Liver (tissue), 9 donors: ENCODE results near the gene GGN. TPM values are rescaled to one million over a fixed set of nuclear protein-coding genes. Genes with fewer than 3 reads are reported as not detected.

Source experiments
- DNase-seq: peaks from one replicate; pipeline ENCODE4 v3.0.0-alpha.2; 2017; ENCODE audit warnings: low spot score
- H3K27ac ChIP-seq, 2 donors: one replicate each; pipeline ENCODE4 v1.7.0; 2013; ENCODE audit warnings: inconsistent platforms in 2 of 2, low read length in 2 of 2, control low read depth in 1 of 2, low read depth in 1 of 2, mild to moderate bottlenecking in 1 of 2
- H3K27me3 ChIP-seq, 4 donors: one replicate each; pipeline versions ENCODE4 v1.6.1 to v1.7.0; 2013; ENCODE audit warnings: low read length in 3 of 4, inconsistent platforms in 1 of 4, mild to moderate bottlenecking in 1 of 4, moderate library complexity in 1 of 4; ENCODE audit not compliant: control insufficient read depth in 4 of 4, insufficient read depth in 4 of 4
- H3K36me3 ChIP-seq, 4 donors: one replicate each; pipeline versions ENCODE4 v1.6.1 to v1.7.0; 2013; ENCODE audit warnings: low read length in 3 of 4, mild to moderate bottlenecking in 3 of 4, low read depth in 1 of 4, moderate library complexity in 1 of 4; ENCODE audit not compliant: control insufficient read depth in 4 of 4, insufficient read depth in 3 of 4
- H3K4me1 ChIP-seq, 4 donors: one replicate each; pipeline versions ENCODE4 v1.6.1 to v1.7.0; 2013; ENCODE audit warnings: low read length in 3 of 4, mild to moderate bottlenecking in 3 of 4, moderate library complexity in 1 of 4; ENCODE audit not compliant: control insufficient read depth in 4 of 4, insufficient read depth in 4 of 4
- H3K4me3 ChIP-seq, 3 donors: one replicate each; pipeline versions ENCODE4 v1.6.1 to v1.7.0; 2013; ENCODE audit warnings: low read length in 3 of 3, control low read depth in 1 of 3, low read depth in 1 of 3, mild to moderate bottlenecking in 1 of 3
- H3K9ac ChIP-seq, 2 donors: one replicate each; pipeline ENCODE4 v1.7.0; 2013; ENCODE audit warnings: low read length in 2 of 2, mild to moderate bottlenecking in 2 of 2, moderate library complexity in 2 of 2, control low read depth in 1 of 2, low read depth in 1 of 2
- H3K9me3 ChIP-seq, 4 donors: one replicate each; pipeline versions ENCODE4 v1.6.1 to v1.7.0; 2013; ENCODE audit warnings: low read length in 3 of 4; ENCODE audit not compliant: control insufficient read depth in 4 of 4
- ATF3 ChIP-seq: IDR thresholded peaks from 2 replicates; pipeline ENCODE4 v1.6.1; 2016; ENCODE audit warnings: antibody characterized with exemption
- CTCF ChIP-seq: fragments of 150-350 bp; IDR thresholded peaks from 2 replicates; pipeline ENCODE4 v1.5.1; 2017; ENCODE audit warnings: improper control_type of control experiment, low read depth, low read length; ENCODE audit not compliant: missing input control
- EGR1 ChIP-seq, 2 donors: IDR thresholded peaks; 2 replicates each; pipeline ENCODE4 v1.6.1; 2016 to 2018; ENCODE audit warnings: antibody characterized with exemption in 2 of 2, low read depth in 2 of 2
- FOXA1 ChIP-seq: IDR thresholded peaks from 2 replicates; pipeline ENCODE4 v1.6.1; 2016; ENCODE audit warnings: antibody characterized with exemption
- GABPA ChIP-seq, 2 donors: IDR thresholded peaks in 1 of 2; conservative IDR thresholded peaks in 1 of 2; 2 replicates each; pipeline ENCODE4 v1.6.1; 2016; ENCODE audit warnings: antibody characterized with exemption in 2 of 2, mild to moderate bottlenecking in 1 of 2, moderate library complexity in 1 of 2
- HNF4A ChIP-seq, 2 donors: conservative IDR thresholded peaks; 2 replicates each; pipeline ENCODE4 v1.6.1; 2016; ENCODE audit warnings: antibody characterized with exemption in 2 of 2, mild to moderate bottlenecking in 2 of 2
- HNF4G ChIP-seq: IDR thresholded peaks from 2 replicates; pipeline ENCODE4 v1.6.1; 2016; ENCODE audit warnings: antibody characterized with exemption
- JUND ChIP-seq, 2 donors: IDR thresholded peaks; 2 replicates each; pipeline ENCODE4 v1.6.1; 2016; ENCODE audit warnings: antibody characterized with exemption in 2 of 2
- MAX ChIP-seq: IDR thresholded peaks from 2 replicates; pipeline ENCODE4 v1.6.1; 2016; ENCODE audit warnings: antibody characterized with exemption
- NR2F2 ChIP-seq: IDR thresholded peaks from 2 replicates; pipeline ENCODE4 v1.6.1; 2016; ENCODE audit warnings: antibody characterized with exemption
- REST ChIP-seq: IDR thresholded peaks from 2 replicates; pipeline ENCODE4 v1.6.1; 2016; ENCODE audit warnings: antibody characterized with exemption, mild to moderate bottlenecking
- TAF1 ChIP-seq: conservative IDR thresholded peaks from 2 replicates; pipeline ENCODE4 v1.6.1; 2016; ENCODE audit warnings: antibody characterized with exemption, mild to moderate bottlenecking
- YY1 ChIP-seq: IDR thresholded peaks from 2 replicates; pipeline ENCODE4 v1.6.1; 2016; ENCODE audit warnings: antibody characterized with exemption, mild to moderate bottlenecking
- ZBTB33 ChIP-seq: IDR thresholded peaks from 2 replicates; pipeline ENCODE4 v1.6.1; 2016; ENCODE audit warnings: antibody characterized with exemption
- WGBS: extraction: QIAGEN DNeasy Blood & Tissue Kit; methylation state at CpG from one replicate; pipeline ENCODE4 v1.1.7; 2013; 5-methylcytosine and 5-hydroxymethylcytosine counted together
- polyA plus RNA-seq, 2 donors: library from polyadenylated mRNA; stranded (reverse) in 1 of 2; unstranded in 1 of 2; fragments of 200-250 nt in 1 of 2; fragments of >200 nt in 1 of 2; fragmentation: Nextera tagmentation in 1 of 2; extraction: Ambion mirVana in 1 of 2; gene quantifications; one replicate each; pipeline versions ENCODE4 v1.2.1 to v1.2.3, GENCODE V29; 2013 to 2015
- total RNA-seq, 2 donors: library from RNA; depleted of rRNA; stranded (reverse); fragments of >200 nt; gene quantifications; one replicate each; pipeline ENCODE4 v1.2.3, GENCODE V29; 2014
- donor health status: healthy.
- donor health status: healthy.
- donor health status: healthy.
- donor health status: healthy.
- donor health status: healthy.

Gene GGN
- total and polyA plus RNA-seq, 4 donors: not detected

GRCh38 chr19:38391911-38392464 is 4.2 kb upstream of the GGN start:
- H3K4me3 ChIP-seq: no peak overlapping the region
- no peak for DNase-seq
- no peak for TF ChIP-seq FOXA1
- no peak for TF ChIP-seq HNF4A (conservative IDR thresholded peaks at IDR 0.05)
- no peak for TF ChIP-seq ATF3
- TF ChIP-seq ZBTB33: no peak
- TF ChIP-seq JUND (IDR thresholded peaks at IDR 0.05): no peak
- TF ChIP-seq YY1: no peak
- TF ChIP-seq REST: no peak
- H3K36me3 ChIP-seq: no peaks in the 10 kb centered on the region
- H3K4me1 ChIP-seq: peaks cover 7 to 14% (median 10%) of the 10 kb centered on the region in 4 donors
- H3K27me3 ChIP-seq: peaks cover 0 to 5% (median 0%) of the 10 kb centered on the region in 4 donors
- 69% methylated on average over 8 of the region's 8 CpGs for WGBS
- no peak overlapping the region for H3K27ac ChIP-seq
- no peak overlapping the region for H3K9ac ChIP-seq
- no peaks in the 10 kb centered on the region for H3K9me3 ChIP-seq

- Histone ChIP-seq H3K27me3 (peaks cover 0 to 5% (median 0%) of the 10 kb centered on the region in 4 donors), H3K36me3 (no peaks in the 10 kb centered on the region), H3K4me1 (peaks cover 7 to 23% (median 16%) of the 10 kb centered on the region in 4 donors), H3K4me3 (no peak overlapping the region), H3K9me3 (no peaks in the 10 kb centered on the region), H3K27ac (no peak overlapping the region), H3K9ac (no peak overlapping the region)
- no peak for DNase-seq
- TF ChIP-seq HNF4G (no peak), EGR1 (IDR thresholded peaks at IDR 0.05; ENCODE audit: low read depth in 2 of 2) (no peak), MAX (no peak), FOXA1 (no peak), NR2F2 (no peak), JUND (IDR thresholded peaks at IDR 0.05) (no peak), GABPA (IDR thresholded peaks at IDR 0.05 in 1 of 2, conservative IDR thresholded peaks at IDR 0.05 in 1 of 2) (no peak), TAF1 (no peak), CTCF (no peak), ZBTB33 (no peak), ATF3 (no peak), REST (no peak)
- WGBS: 44% methylated on average over 22 of the region's 22 CpGs
Measured at GRCh38 chr19:38389957-38390924, 2.4 kb upstream of the GGN start.
